Natural killer cell (primary cell): ENCODE data around the gene RFX1. TPM values are rescaled to one million over a fixed set of nuclear protein-coding genes. Genes with fewer than 3 reads are reported as not detected.

ENCODE experiments used
- ATAC-seq, 3 donors: fragments of 150-1000 bp in 2 of 3; fragments of 200-7000 bp in 1 of 3; cut with Tn5 transposase; 1 replicate in 1 of 3; 2 replicates in 2 of 3; pipeline ENCODE4 v1.10.0; 2021; ENCODE audit warnings: mild to moderate bottlenecking in 2 of 3, moderate library complexity in 2 of 3
- DNase-seq, 2 donors: peaks; one replicate each; pipeline versions ENCODE4 v3.0.0 to v3.0.0-alpha.2; 2013 to 2021; ENCODE audit warnings: mixed read lengths in 1 of 2
- H3K27ac ChIP-seq: one replicate; pipeline ENCODE4 v1.5.1; 2013; ENCODE audit warnings: mild to moderate bottlenecking, low read length
- H3K27me3 ChIP-seq: one replicate; pipeline ENCODE4 v1.6.1; 2013; ENCODE audit warnings: low read length; ENCODE audit not compliant: control insufficient read depth, insufficient read depth
- H3K36me3 ChIP-seq: one replicate; pipeline ENCODE4 v1.6.1; 2013; ENCODE audit warnings: low read length; ENCODE audit not compliant: control insufficient read depth, insufficient read depth
- H3K4me1 ChIP-seq: one replicate; pipeline ENCODE4 v1.6.1; 2013; ENCODE audit warnings: low read length; ENCODE audit not compliant: control insufficient read depth, insufficient read depth
- H3K4me3 ChIP-seq: one replicate; pipeline ENCODE4 v1.5.1; 2013; ENCODE audit warnings: low read length
- H3K9me3 ChIP-seq: one replicate; pipeline ENCODE4 v1.6.1; 2013; ENCODE audit warnings: low read length; ENCODE audit not compliant: control insufficient read depth, insufficient read depth
- H3K27ac Mint-ChIP-seq, 2 donors: one replicate each; pipeline ENCODE4 v1.8.0; 2022; ENCODE audit warnings: mild to moderate bottlenecking in 2 of 2, mixed read lengths in 2 of 2, moderate library complexity in 1 of 2
- H3K27me3 Mint-ChIP-seq, 2 donors: one replicate each; pipeline ENCODE4 v1.8.0; 2022; ENCODE audit warnings: low read depth in 2 of 2, mixed read lengths in 2 of 2
- H3K36me3 Mint-ChIP-seq: one replicate; pipeline ENCODE4 v1.8.0; 2022; ENCODE audit warnings: mixed read lengths
- H3K4me1 Mint-ChIP-seq, 2 donors: one replicate each; pipeline ENCODE4 v1.8.0; 2022; ENCODE audit warnings: mixed read lengths in 2 of 2
- H3K4me3 Mint-ChIP-seq: one replicate; pipeline ENCODE4 v1.8.0; 2022; ENCODE audit warnings: mild to moderate bottlenecking, moderate library complexity, mixed read lengths
- H3K9me3 Mint-ChIP-seq, 2 donors: one replicate each; pipeline ENCODE4 v1.8.0; 2022; ENCODE audit warnings: mixed read lengths in 2 of 2
- WGBS: methylation state at CpG from one replicate; pipeline ENCODE4 v1.1.7; 2013; ENCODE audit warnings: missing lambda C conversion rate; ENCODE audit not compliant: insufficient coverage; 5-methylcytosine and 5-hydroxymethylcytosine counted together
- intact Hi-C: fragments of 100-400 bp; cut with micrococcal nuclease; formaldehyde crosslinking; loops from one replicate; pipeline ENCODE4 v1.14.2; 2022
- total RNA-seq, 4 donors: library from RNA; stranded (reverse); fragments of 120-200 nt in 1 of 4; gene quantifications; one replicate each; pipeline versions ENCODE4 v1.2.3 to v1.2.4, GENCODE V29; 2013 to 2022
- TF ChIP-seq, protein P1 (sequence below): fragments of 200-600 bp; IDR thresholded peaks from one replicate; pipeline ENCODE4 v1.8.0; 2022; ENCODE audit warnings: antibody characterized with exemption

The RFX1 gene
- total RNA-seq, 3 donors from 2014 or later (not counting 1 experiment from before 2014, with no cell fraction given), result 26.0 to 31.8 (median 30.5) TPM

- no peaks in the 10 kb centered on the region for H3K27me3 ChIP-seq
- H3K4me1 ChIP-seq, result peaks cover 57% of the 10 kb centered on the region
- no peak overlapping the region for H3K4me3 ChIP-seq
- H3K27me3 Mint-ChIP-seq, result no peaks in the 10 kb centered on the region
- TF ChIP-seq, protein P1, sequence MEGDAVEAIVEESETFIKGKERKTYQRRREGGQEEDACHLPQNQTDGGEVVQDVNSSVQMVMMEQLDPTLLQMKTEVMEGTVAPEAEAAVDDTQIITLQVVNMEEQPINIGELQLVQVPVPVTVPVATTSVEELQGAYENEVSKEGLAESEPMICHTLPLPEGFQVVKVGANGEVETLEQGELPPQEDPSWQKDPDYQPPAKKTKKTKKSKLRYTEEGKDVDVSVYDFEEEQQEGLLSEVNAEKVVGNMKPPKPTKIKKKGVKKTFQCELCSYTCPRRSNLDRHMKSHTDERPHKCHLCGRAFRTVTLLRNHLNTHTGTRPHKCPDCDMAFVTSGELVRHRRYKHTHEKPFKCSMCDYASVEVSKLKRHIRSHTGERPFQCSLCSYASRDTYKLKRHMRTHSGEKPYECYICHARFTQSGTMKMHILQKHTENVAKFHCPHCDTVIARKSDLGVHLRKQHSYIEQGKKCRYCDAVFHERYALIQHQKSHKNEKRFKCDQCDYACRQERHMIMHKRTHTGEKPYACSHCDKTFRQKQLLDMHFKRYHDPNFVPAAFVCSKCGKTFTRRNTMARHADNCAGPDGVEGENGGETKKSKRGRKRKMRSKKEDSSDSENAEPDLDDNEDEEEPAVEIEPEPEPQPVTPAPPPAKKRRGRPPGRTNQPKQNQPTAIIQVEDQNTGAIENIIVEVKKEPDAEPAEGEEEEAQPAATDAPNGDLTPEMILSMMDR, result no peak
- H3K9me3 Mint-ChIP-seq, result no peaks in the 10 kb centered on the region
- H3K4me1 Mint-ChIP-seq, result peaks cover 32 to 48% of the 10 kb centered on the region in 2 donors
- H3K4me3 Mint-ChIP-seq, result peak overlapping the region; percentile 73
- ATAC-seq (peak in 1 of 3 donors; percentile 7), DNase-seq (peak in 1 of 2 donors; percentile 77)
- peak overlapping the region; percentile 99 for H3K27ac Mint-ChIP-seq
- no peaks in the 10 kb centered on the region for H3K36me3 ChIP-seq
- 50% methylated on average over 9 of the region's 13 CpGs for WGBS
- peaks cover 9% of the 10 kb centered on the region for H3K9me3 ChIP-seq
- intact Hi-C loops, result no loop called here
- no peaks in the 10 kb centered on the region for H3K36me3 Mint-ChIP-seq
- peak overlapping the region; percentile 99 for H3K27ac ChIP-seq
These were observed 3.4 kb downstream of the RFX1 start for GRCh38 chr19:14002571-14003250.

- Histone ChIP-seq H3K4me1 (peaks cover 53% of the 10 kb centered on the region), H3K27me3 (no peaks in the 10 kb centered on the region), H3K9me3 (peaks cover 9% of the 10 kb centered on the region), H3K36me3 (no peaks in the 10 kb centered on the region), H3K4me3 (no peak overlapping the region), H3K27ac (no peak overlapping the region)
- H3K9me3 Mint-ChIP-seq, result no peaks in the 10 kb centered on the region
- DNase-seq (no peak), ATAC-seq (no peak)
- H3K27ac Mint-ChIP-seq, result peak overlapping the region; percentile 99
- TF ChIP-seq, protein P1, result no peak
- H3K4me1 Mint-ChIP-seq, result peaks cover 28 to 37% of the 10 kb centered on the region in 2 donors
- 83% methylated on average over 13 of the region's 13 CpGs for WGBS
- H3K36me3 Mint-ChIP-seq, result no peaks in the 10 kb centered on the region
- no peak overlapping the region for H3K4me3 Mint-ChIP-seq
- intact Hi-C loops, result no loop called here
- H3K27me3 Mint-ChIP-seq, result no peaks in the 10 kb centered on the region
These were observed 5.3 kb downstream of the RFX1 start for GRCh38 chr19:14000691-14001375.

DNA sequence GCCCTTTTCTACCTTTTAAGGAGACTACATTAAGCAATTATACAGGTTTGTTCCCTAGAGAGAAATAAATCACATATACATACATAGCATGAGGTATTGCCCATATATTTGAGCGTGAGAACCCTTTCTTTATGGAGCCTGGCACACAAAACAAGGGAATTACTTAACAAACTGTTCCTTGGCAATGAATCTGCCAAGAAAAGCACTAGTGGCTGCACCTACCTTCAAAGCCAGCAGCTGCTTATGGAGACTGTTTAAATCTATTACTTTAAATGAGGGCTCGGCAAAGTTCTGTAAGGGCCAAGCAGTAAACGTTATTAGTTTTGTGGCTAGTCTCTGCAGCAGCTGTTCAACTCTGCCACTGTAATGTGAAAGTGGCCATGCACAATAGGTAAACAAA, 7.0 kb downstream of the RFX1 start:
- Histone ChIP-seq H3K36me3 (peaks cover 2% of the 10 kb centered on the region), H3K4me1 (peaks cover 37% of the 10 kb centered on the region), H3K4me3 (no peak overlapping the region), H3K9me3 (peaks cover 9% of the 10 kb centered on the region), H3K27ac (no peak overlapping the region), H3K27me3 (no peaks in the 10 kb centered on the region)
- TF ChIP-seq, protein P1, result no peak
- intact Hi-C loops, result no loop called here
- 97% methylated on average over 3 of the region's 3 CpGs for WGBS
- Mint-ChIP-seq H3K4me3 (no peak overlapping the region), H3K27ac (peak overlapping the region in 1 of 2 donors; percentile 33), H3K27me3 (no peaks in the 10 kb centered on the region), H3K4me1 (peaks cover 16 to 25% of the 10 kb centered on the region in 2 donors), H3K36me3 (no peaks in the 10 kb centered on the region), H3K9me3 (no peaks in the 10 kb centered on the region)
- no peak for ATAC-seq
- DNase-seq, result no peak
